Caco-2 (cell line): ENCODE results near the gene HOXA2. TPM values are rescaled to one million over a fixed set of nuclear protein-coding genes. Genes with fewer than 3 reads are reported as not detected.

Experiments
- BruUV-seq: library from RNA; stranded (reverse); fragments of 400-500 nt; replicated peaks from 2 replicates; lab custom pipeline; 2021; lab: Mats Ljungman, UMichigan
- CTCF ChIA-PET: fragments of 300-600 bp; sonication (Branson Sonifier 250); formaldehyde crosslinking; loops from one replicate; lab custom pipeline; 2022; ENCODE audit warnings: antibody characterized with exemption; lab: Charles Lee
- POLR2A ChIA-PET: fragments of 300-600 bp; sonication (Branson Sonifier 250); formaldehyde crosslinking; loops from one replicate; lab custom pipeline; 2022; ENCODE audit warnings: antibody characterized with exemption; lab: Charles Lee
- DNase-seq, 2 experiments: peaks; one replicate each; pipeline versions ENCODE4 v3.0.0 to v3.0.0-alpha.2; 2020 to 2022
- H3K27me3 ChIP-seq: replicated peaks from 2 replicates; pipeline ENCODE4 v1.6.0; 2011; ENCODE audit warnings: low read length; ENCODE audit not compliant: control insufficient read depth, insufficient read depth
- H3K36me3 ChIP-seq: 2 replicates; pipeline ENCODE4 v1.5.1; 2011; ENCODE audit warnings: low read length; ENCODE audit not compliant: control insufficient read depth, insufficient read depth
- H3K4me1 ChIP-seq: fragments of 250-450 bp; sonication (Bioruptor Pico); 2 replicates; pipeline ENCODE4 v1.5.1; 2020; ENCODE audit warnings: mild to moderate bottlenecking
- H3K4me3 ChIP-seq: 2 replicates; pipeline ENCODE4 v1.5.1; 2011; ENCODE audit warnings: low read depth, mild to moderate bottlenecking, control low read depth, low read length
- H3K9me3 ChIP-seq: fragments of 250-450 bp; sonication (Bioruptor Pico); 2 replicates; pipeline ENCODE4 v1.5.1; 2020; ENCODE audit warnings: mild to moderate bottlenecking, moderate library complexity
- H3K27ac Mint-ChIP-seq: one replicate; pipeline ENCODE4 v1.8.0; 2022; ENCODE audit warnings: mixed read lengths; ENCODE audit not compliant: unreplicated experiment
- H3K27me3 Mint-ChIP-seq: one replicate; pipeline ENCODE4 v1.8.0; 2022; ENCODE audit warnings: mixed read lengths; ENCODE audit not compliant: insufficient read depth, unreplicated experiment
- H3K36me3 Mint-ChIP-seq: one replicate; pipeline ENCODE4 v1.8.0; 2022; ENCODE audit warnings: mild to moderate bottlenecking, mixed read lengths; ENCODE audit not compliant: insufficient read depth, unreplicated experiment
- H3K4me1 Mint-ChIP-seq: one replicate; pipeline ENCODE4 v1.8.0; 2022; ENCODE audit warnings: low read depth, mixed read lengths; ENCODE audit not compliant: unreplicated experiment
- H3K4me3 Mint-ChIP-seq: one replicate; pipeline ENCODE4 v1.8.0; 2022; ENCODE audit warnings: mild to moderate bottlenecking, moderate library complexity, mixed read lengths; ENCODE audit not compliant: unreplicated experiment
- H3K9me3 Mint-ChIP-seq: one replicate; pipeline ENCODE4 v1.8.0; 2022; ENCODE audit warnings: mixed read lengths; ENCODE audit not compliant: unreplicated experiment
- CTCF ChIP-seq, 2 experiments: fragments of 200-600 bp in 1 of 2; IDR thresholded peaks; 1 replicate in 1 of 2; 2 replicates in 1 of 2; pipeline versions ENCODE4 v1.5.1 to v1.8.0; 2011 to 2022; ENCODE audit warnings: antibody characterized with exemption in 1 of 2, control low read depth in 1 of 2, inconsistent platforms in 1 of 2, low read depth in 1 of 2, low read length in 1 of 2, mild to moderate bottlenecking in 1 of 2, moderate library complexity in 1 of 2; ENCODE audit not compliant: insufficient read depth in 1 of 2, severe bottlenecking in 1 of 2, unreplicated experiment in 1 of 2
- intact Hi-C: fragments of 100-400 bp; cut with micrococcal nuclease; formaldehyde crosslinking; loops from one replicate; pipeline ENCODE4 v1.10.0; 2022; ENCODE audit not compliant: unreplicated experiment
- total RNA-seq: library from RNA; stranded (reverse); gene quantifications from 2 replicates; pipeline ENCODE4 v1.2.3, GENCODE V29; 2022

HOXA2 gene
- total RNA-seq, 1 experiment from 2014 or later = 1.5 TPM

GRCh38 chr7:27095897-27096767, 6.4 kb downstream of the HOXA2 start, which contains the start of gene HOXA1:
Gene HOXA1, minus strand, starts transcription at chr7:27096000. Its CDS starts 88 bp downstream, at chr7:27095912.
- intact Hi-C loops = loop anchor here (1.0 to 2.0 kb wide), 4 partner anchors 14 to 236 kb away; partner anchors contain the start of gene SKAP2
- H3K27me3 ChIP-seq = no peaks in the 10 kb centered on the region
- H3K4me3 ChIP-seq = peak within 1 kb of the TSS; percentile 86
- peak in 1 of 2 experiments; percentile 17 for TF ChIP-seq CTCF (IDR thresholded peaks at IDR 0.05; ENCODE audit: insufficient read depth in 1 of 2, low read depth in 1 of 2, low read length in 1 of 2, severe bottlenecking in 1 of 2, unreplicated experiment in 1 of 2)
- TSS peak; percentile 44 for BruUV-seq
- CTCF ChIA-PET = interaction anchor here (0.6 to 2.1 kb wide), 5 partner anchors 17 to 233 kb away, joined by 3 to 7 read pairs (median 4); no protein-coding TSS in a partner anchor
- H3K27me3 Mint-ChIP-seq = no peaks in the 10 kb centered on the region
- peaks cover 10% of the 10 kb centered on the region for H3K4me1 ChIP-seq
- H3K27ac Mint-ChIP-seq = peak within 1 kb of the TSS; percentile 74
- DNase-seq = peak; percentile 93 to 95
- peaks cover 50% of the 10 kb centered on the region for H3K4me1 Mint-ChIP-seq
- peak within 1 kb of the TSS; percentile 87 for H3K4me3 Mint-ChIP-seq
- H3K9me3 ChIP-seq = no peaks in the 10 kb centered on the region
- peaks cover 31% of the 10 kb centered on the region for H3K36me3 Mint-ChIP-seq
- H3K36me3 ChIP-seq = no peaks in the 10 kb centered on the region
- H3K9me3 Mint-ChIP-seq = no peaks in the 10 kb centered on the region
- POLR2A ChIA-PET = interaction anchor here (0.7 to 1.7 kb wide), 7 partner anchors 10 to 109 kb away, joined by 3 to 16 read pairs (median 5); partner anchors contain the start of gene HOXA7

DNA sequence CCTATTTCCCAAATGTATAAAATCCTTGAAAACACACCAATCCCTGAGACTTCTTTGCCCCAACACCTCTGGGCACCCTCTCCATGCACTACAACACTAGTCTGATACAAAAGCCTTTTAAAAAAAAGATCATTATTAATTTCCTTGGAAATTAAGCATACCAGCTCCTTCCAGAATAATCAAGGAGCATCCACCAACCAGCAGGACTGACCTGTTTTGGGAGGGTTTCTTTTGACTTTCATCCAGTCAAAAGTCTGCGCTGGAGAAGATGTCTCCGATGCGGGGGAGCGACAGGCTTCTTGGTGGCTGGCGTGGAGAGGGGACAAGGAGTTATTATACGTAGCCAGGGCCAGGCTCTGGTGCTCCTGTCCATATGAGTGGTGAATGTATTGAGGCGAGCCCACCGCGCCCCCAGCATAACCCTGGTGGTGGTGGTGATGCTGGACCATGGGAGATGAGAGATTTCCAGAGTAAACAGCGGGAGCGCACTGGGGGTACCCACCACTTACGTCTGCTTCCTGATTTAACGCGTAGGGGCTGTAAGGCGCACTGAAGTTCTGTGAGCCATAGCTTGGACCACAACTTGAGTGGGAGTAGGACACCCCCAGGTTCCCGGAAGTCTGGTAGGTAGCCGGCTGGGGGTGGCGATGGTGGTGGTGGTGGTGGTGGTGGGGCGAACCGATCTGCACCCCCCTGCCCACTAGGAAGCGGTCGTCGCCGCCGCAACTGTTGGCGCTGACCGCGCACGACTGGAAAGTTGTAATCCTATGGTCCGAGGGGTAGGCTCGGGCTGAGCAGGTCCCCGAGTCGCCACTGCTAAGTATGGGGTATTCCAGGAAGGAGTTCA, 7.2 kb downstream of the HOXA2 start:
- Mint-ChIP-seq H3K4me1 (peaks cover 57% of the 10 kb centered on the region), H3K27ac (peak overlapping the region; percentile 74), H3K27me3 (no peaks in the 10 kb centered on the region), H3K36me3 (peaks cover 23% of the 10 kb centered on the region), H3K9me3 (no peaks in the 10 kb centered on the region), H3K4me3 (peak overlapping the region; percentile 87)
- intact Hi-C loops = no loop called here
- CTCF ChIA-PET = interaction anchor here (1.1 kb wide), 1 partner anchor 16 kb away, joined by 3 read pairs; no protein-coding TSS in a partner anchor
- peak overlapping the region; percentile 86 for H3K4me3 ChIP-seq
- POLR2A ChIA-PET = interaction anchor here (0.7 to 1.7 kb wide), 2 partner anchors 14 to 394 kb away, joined by 8 to 10 read pairs; no protein-coding TSS in a partner anchor
- BruUV-seq = TSS peak; percentile 71
- no peaks in the 10 kb centered on the region for H3K36me3 ChIP-seq
- TF ChIP-seq CTCF (IDR thresholded peaks at IDR 0.05; ENCODE audit: insufficient read depth in 1 of 2, low read depth in 1 of 2, low read length in 1 of 2, severe bottlenecking in 1 of 2, unreplicated experiment in 1 of 2) = no peak
- DNase-seq = no peak
- H3K9me3 ChIP-seq = no peaks in the 10 kb centered on the region
- peaks cover 17% of the 10 kb centered on the region for H3K4me1 ChIP-seq
- no peaks in the 10 kb centered on the region for H3K27me3 ChIP-seq
